NCI-H748 (cell line): ENCODE data around the gene PRR5.
A peak's percentile ranks its signal among the peaks of the same experiment; 100 is the strongest.
"Not testable (repeated sequence)": the region's sequence is repeated elsewhere in the genome, so short reads cannot be mapped to it uniquely, and the experiment has no call there.

Experiments used
- DNase-seq: peaks from one replicate; lab custom pipeline; 2025; ENCODE audit not compliant: unreplicated experiment; lab: John Stamatoyannopoulos, UW

PRR5 gene

GRCh38 chr22:44672632-44673031 is 29.4 kb upstream of the PRR5 start:
- DNase-seq: no peak

- no peak for DNase-seq
Measured at GRCh38 chr22:44673406-44673805, 28.6 kb upstream of the PRR5 start.

GRCh38 chr22:44676066-44676440 is 26.0 kb upstream of the PRR5 start:
- not testable (repeated sequence) for DNase-seq

- DNase-seq: no peak
Measured at GRCh38 chr22:44676441-44677352, 25.3 kb upstream of the PRR5 start.

- no peak for DNase-seq
Measured at GRCh38 chr22:44677353-44677840, 24.6 kb upstream of the PRR5 start.

GRCh38 chr22:44677871-44678555 is 24.0 kb upstream of the PRR5 start:
- no peak for DNase-seq

GRCh38 chr22:44678556-44679305 is 23.3 kb upstream of the PRR5 start:
- DNase-seq: no peak

- not testable (repeated sequence) for DNase-seq
Measured at GRCh38 chr22:44679306-44679647, 22.7 kb upstream of the PRR5 start.

- DNase-seq: no peak
Measured at GRCh38 chr22:44680058-44680457, 21.9 kb upstream of the PRR5 start.

- DNase-seq: no peak
Measured at GRCh38 chr22:44680481-44680894, 21.5 kb upstream of the PRR5 start.

GRCh38 chr22:44682556-44683168 is 19.3 kb upstream of the PRR5 start:
- DNase-seq: no peak

GRCh38 chr22:44683237-44683636 is 18.8 kb upstream of the PRR5 start:
- no peak for DNase-seq

- DNase-seq: no peak
Measured at GRCh38 chr22:44683881-44684280, 18.1 kb upstream of the PRR5 start.

- peak; percentile 84 for DNase-seq
Measured at GRCh38 chr22:44684506-44685383, 17.3 kb upstream of the PRR5 start.

GRCh38 chr22:44685384-44686056 is 16.5 kb upstream of the PRR5 start:
- DNase-seq: peak; percentile 60

GRCh38 chr22:44686873-44687600 is 15.0 kb upstream of the PRR5 start:
- no peak for DNase-seq

GRCh38 chr22:44689173-44689572 is 12.8 kb upstream of the PRR5 start:
- no peak for DNase-seq

- DNase-seq: no peak
Measured at GRCh38 chr22:44689915-44690524, 12.0 kb upstream of the PRR5 start.
